Suprapubic skin (tissue), 4 donors: ENCODE results near the gene DIAPH3.

ENCODE experiments used
- POLR2A ChIP-seq, 2 donors: fragments of 450-650 bp; IDR thresholded peaks; one replicate each; pipeline ENCODE4 v1.6.1; 2017; ENCODE audit warnings: antibody characterized with exemption in 2 of 2, mild to moderate bottlenecking in 2 of 2, moderate library complexity in 2 of 2
- POLR2AphosphoS5 ChIP-seq, 3 donors: sonication (generic); formaldehyde crosslinking; IDR thresholded peaks; one replicate each; pipeline ENCODE4 v1.6.1; 2017; ENCODE audit warnings: antibody characterized with exemption in 3 of 3
- TF ChIP-seq, protein P1 (sequence below), 2 donors: fragments of 200-600 bp in 1 of 2; fragments of 450-650 bp in 1 of 2; sonication (generic) in 1 of 2; IDR thresholded peaks; one replicate each; pipeline ENCODE4 v1.5.1; 2016 to 2019; ENCODE audit warnings: antibody characterized with exemption in 2 of 2, mild to moderate bottlenecking in 1 of 2, moderate library complexity in 1 of 2

DNA sequence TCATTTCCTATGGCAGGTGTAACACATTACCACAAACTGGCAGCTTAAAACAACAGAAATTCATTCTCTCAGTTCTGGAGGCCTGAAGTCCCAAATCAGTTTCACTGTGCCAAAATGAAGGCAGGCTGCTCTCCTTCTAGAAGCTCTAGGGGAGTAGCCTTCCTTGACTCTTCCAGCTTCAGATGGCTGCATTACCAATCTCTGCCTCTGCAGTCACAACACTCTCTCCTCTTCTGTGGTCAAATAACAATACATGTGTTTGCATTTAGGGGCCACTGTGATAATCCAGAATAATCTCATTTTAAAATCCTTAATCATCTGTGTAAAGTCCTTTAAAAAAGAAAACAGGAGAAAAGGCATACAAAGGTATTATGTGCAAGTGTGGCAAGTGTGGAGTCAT, 7.8 kb downstream of the DIAPH3 start:
- TF ChIP-seq, protein P1, sequence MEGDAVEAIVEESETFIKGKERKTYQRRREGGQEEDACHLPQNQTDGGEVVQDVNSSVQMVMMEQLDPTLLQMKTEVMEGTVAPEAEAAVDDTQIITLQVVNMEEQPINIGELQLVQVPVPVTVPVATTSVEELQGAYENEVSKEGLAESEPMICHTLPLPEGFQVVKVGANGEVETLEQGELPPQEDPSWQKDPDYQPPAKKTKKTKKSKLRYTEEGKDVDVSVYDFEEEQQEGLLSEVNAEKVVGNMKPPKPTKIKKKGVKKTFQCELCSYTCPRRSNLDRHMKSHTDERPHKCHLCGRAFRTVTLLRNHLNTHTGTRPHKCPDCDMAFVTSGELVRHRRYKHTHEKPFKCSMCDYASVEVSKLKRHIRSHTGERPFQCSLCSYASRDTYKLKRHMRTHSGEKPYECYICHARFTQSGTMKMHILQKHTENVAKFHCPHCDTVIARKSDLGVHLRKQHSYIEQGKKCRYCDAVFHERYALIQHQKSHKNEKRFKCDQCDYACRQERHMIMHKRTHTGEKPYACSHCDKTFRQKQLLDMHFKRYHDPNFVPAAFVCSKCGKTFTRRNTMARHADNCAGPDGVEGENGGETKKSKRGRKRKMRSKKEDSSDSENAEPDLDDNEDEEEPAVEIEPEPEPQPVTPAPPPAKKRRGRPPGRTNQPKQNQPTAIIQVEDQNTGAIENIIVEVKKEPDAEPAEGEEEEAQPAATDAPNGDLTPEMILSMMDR (IDR thresholded peaks at IDR 0.05): no peak
- TF ChIP-seq POLR2A (IDR thresholded peaks at IDR 0.05) (no peak), POLR2AphosphoS5 (IDR thresholded peaks at IDR 0.05) (no peak)
